ENCODE results near the gene CHERP. TPM values are rescaled to one million over a fixed set of nuclear protein-coding genes. Genes with fewer than 3 reads are reported as not detected.

The CHERP gene
- total and polyA plus RNA-seq, 2 experiments from 2014 or later: 31.6 to 41.2 TPM

DNA sequence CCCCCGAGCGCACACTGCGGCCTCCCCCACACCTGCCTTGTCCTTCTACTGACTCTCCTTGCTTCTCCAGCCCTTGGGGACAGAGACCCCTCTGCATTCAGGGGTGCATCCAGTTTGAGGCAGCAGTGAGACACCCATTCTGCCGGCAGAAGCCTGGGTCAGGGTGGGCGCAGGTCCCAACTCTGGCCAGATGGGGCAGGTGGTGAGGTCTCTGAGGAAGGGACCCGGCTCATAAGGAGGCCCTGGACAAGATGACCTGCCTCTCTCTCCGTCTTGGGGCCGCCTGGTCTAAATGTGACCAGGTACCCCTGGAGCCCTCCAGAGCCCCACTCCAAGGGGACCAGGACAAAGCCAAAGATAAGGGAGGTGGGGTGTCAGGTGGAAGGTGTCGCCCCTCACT lies 6.1 kb downstream of the CHERP start (continued):
- TF ChIP-seq JUNB (IDR thresholded peaks at IDR 0.05; ENCODE audit: unreplicated experiment) (no peak), POLR2AphosphoS5 (IDR thresholded peaks at IDR 0.05; ENCODE audit: low read depth) (no peak), EZH2phosphoT487 (IDR thresholded peaks at IDR 0.05; ENCODE audit: unreplicated experiment) (no peak), NANOG (IDR thresholded peaks at IDR 0.05; ENCODE audit: borderline replicate concordance) (no peak)
- TF ChIP-seq, protein P1, sequence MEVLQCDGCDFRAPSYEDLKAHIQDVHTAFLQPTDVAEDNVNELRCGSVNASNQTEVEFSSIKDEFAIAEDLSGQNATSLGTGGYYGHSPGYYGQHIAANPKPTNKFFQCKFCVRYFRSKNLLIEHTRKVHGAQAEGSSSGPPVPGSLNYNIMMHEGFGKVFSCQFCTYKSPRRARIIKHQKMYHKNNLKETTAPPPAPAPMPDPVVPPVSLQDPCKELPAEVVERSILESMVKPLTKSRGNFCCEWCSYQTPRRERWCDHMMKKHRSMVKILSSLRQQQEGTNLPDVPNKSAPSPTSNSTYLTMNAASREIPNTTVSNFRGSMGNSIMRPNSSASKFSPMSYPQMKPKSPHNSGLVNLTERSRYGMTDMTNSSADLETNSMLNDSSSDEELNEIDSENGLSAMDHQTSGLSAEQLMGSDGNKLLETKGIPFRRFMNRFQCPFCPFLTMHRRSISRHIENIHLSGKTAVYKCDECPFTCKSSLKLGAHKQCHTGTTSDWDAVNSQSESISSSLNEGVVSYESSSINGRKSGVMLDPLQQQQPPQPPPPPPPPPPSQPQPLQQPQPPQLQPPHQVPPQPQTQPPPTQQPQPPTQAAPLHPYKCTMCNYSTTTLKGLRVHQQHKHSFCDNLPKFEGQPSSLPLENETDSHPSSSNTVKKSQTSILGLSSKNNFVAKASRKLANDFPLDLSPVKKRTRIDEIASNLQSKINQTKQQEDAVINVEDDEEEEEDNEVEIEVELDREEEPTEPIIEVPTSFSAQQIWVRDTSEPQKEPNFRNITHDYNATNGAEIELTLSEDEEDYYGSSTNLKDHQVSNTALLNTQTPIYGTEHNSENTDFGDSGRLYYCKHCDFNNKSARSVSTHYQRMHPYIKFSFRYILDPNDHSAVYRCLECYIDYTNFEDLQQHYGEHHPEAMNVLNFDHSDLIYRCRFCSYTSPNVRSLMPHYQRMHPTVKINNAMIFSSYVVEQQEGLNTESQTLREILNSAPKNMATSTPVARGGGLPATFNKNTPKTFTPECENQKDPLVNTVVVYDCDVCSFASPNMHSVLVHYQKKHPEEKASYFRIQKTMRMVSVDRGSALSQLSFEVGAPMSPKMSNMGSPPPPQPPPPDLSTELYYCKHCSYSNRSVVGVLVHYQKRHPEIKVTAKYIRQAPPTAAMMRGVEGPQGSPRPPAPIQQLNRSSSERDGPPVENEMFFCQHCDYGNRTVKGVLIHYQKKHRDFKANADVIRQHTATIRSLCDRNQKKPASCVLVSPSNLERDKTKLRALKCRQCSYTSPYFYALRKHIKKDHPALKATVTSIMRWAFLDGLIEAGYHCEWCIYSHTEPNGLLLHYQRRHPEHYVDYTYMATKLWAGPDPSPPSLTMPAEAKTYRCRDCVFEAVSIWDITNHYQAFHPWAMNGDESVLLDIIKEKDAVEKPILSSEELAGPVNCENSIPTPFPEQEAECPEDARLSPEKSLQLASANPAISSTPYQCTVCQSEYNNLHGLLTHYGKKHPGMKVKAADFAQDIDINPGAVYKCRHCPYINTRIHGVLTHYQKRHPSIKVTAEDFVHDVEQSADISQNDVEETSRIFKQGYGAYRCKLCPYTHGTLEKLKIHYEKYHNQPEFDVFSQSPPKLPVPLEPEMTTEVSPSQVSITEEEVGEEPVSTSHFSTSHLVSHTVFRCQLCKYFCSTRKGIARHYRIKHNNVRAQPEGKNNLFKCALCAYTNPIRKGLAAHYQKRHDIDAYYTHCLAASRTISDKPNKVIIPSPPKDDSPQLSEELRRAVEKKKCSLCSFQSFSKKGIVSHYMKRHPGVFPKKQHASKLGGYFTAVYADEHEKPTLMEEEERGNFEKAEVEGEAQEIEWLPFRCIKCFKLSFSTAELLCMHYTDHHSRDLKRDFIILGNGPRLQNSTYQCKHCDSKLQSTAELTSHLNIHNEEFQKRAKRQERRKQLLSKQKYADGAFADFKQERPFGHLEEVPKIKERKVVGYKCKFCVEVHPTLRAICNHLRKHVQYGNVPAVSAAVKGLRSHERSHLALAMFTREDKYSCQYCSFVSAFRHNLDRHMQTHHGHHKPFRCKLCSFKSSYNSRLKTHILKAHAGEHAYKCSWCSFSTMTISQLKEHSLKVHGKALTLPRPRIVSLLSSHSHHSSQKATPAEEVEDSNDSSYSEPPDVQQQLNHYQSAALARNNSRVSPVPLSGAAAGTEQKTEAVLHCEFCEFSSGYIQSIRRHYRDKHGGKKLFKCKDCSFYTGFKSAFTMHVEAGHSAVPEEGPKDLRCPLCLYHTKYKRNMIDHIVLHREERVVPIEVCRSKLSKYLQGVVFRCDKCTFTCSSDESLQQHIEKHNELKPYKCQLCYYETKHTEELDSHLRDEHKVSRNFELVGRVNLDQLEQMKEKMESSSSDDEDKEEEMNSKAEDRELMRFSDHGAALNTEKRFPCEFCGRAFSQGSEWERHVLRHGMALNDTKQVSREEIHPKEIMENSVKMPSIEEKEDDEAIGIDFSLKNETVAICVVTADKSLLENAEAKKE (CRISPR knock-in tag; IDR thresholded peaks at IDR 0.05): no peak

DNA sequence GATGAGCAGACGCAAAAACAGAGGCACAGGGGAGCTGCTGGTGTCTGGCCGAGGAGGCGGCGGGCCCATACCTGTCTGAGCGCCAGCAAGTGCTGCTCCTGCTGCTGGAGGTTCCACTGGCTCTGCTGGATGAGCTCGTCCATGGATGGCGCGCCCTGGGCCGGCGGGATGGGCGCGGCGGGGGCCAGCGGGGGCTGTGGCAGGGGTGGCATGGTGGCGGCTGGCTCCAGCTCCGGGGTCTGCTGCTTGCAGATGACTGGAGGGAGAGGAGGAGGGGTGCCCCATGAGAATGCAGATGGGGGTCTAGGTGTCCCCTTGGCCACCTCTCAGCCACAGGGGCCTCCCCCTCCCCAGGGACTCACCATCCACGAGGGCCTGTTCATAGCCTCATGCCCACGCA lies 6.9 kb downstream of the CHERP start:
- Mint-ChIP-seq H3K27ac (no peak overlapping the region), H3K9me3 (no peaks in the 10 kb centered on the region), H3K4me1 (0 out of 3 replicates have a peak, but pooled peaks cover 2% of the 10 kb centered on the region), H3K27me3 (ENCODE audit: insufficient read depth, low read depth, poor library complexity) (peaks cover 14% of the 10 kb centered on the region), H3K36me3 (ENCODE audit: low read depth) (peaks cover 76% of the 10 kb centered on the region), H3K4me3 (no peak overlapping the region)
- Histone ChIP-seq H2AFZ (no peak overlapping the region), H3K4me2 (no peak overlapping the region), H3K4me1 (ENCODE audit: insufficient read depth) (no peaks in the 10 kb centered on the region), H3K27me3 (ENCODE audit: insufficient read depth) (no peaks in the 10 kb centered on the region), H3K79me2 (replicated peaks; ENCODE audit: insufficient read depth) (peaks cover 47% of the 10 kb centered on the region), H3K9me2 (ENCODE audit: insufficient read depth) (no peaks in the 10 kb centered on the region), H3F3A (replicated peaks; ENCODE audit: low read depth) (no peaks in the 10 kb centered on the region), H3K27ac (ENCODE audit: low read depth) (no peak overlapping the region), H4K20me1 (replicated peaks; ENCODE audit: insufficient read depth) (peaks cover 35% of the 10 kb centered on the region), H3K36me3 (ENCODE audit: insufficient read depth) (peaks cover 23% of the 10 kb centered on the region; the same call in 1 of the 2 replicates), H3K4me3 (no peak overlapping the region)
- ATAC-seq (no peak), DNase-seq (ENCODE audit: low spot score) (no peak)
- TF ChIP-seq, protein P1 (CRISPR knock-in tag; IDR thresholded peaks at IDR 0.05): no peak
- no peak for TF ChIP-seq ZNF331 (CRISPR knock-in tag; IDR thresholded peaks at IDR 0.05; ENCODE audit: low read depth)

All from GM23338 (cell line).